Endothelial cell of umbilical vein (primary cell): ENCODE data around the gene LDLRAD4. TPM values are rescaled to one million over a fixed set of nuclear protein-coding genes. Genes with fewer than 3 reads are reported as not detected.

ENCODE experiments used
- BruUV-seq: library from RNA; stranded (reverse); fragments of 400-500 nt; replicated peaks from 2 replicates; lab custom pipeline; 2021; lab: Mats Ljungman, UMichigan
- CTCF ChIA-PET: fragments of 300-600, 350-600 bp; sonication (Branson Sonifier 250); formaldehyde crosslinking; loops from one replicate; lab custom pipeline; 2021; ENCODE audit warnings: antibody characterized with exemption, inconsistent platforms; lab: Charles Lee
- POLR2A ChIA-PET: fragments of 300-600, 350-600 bp; sonication (Branson Sonifier 250); formaldehyde crosslinking; loops from one replicate; lab custom pipeline; 2021; ENCODE audit warnings: antibody characterized with exemption, inconsistent platforms; lab: Charles Lee
- DNase-seq: peaks from one replicate; pipeline ENCODE4 v3.0.0-alpha.2; 2011; ENCODE audit warnings: low read depth, low spot score
- FAIRE-seq: peaks from 2 replicates; lab custom pipeline; 2011; peaks lifted over from hg19 to GRCh38; lab: Jason Lieb, UNC
- H2AFZ ChIP-seq: 2 replicates; pipeline ENCODE4 v1.6.0; 2012; ENCODE audit warnings: low read depth, low read length, control low read depth, inconsistent platforms
- H3K27ac ChIP-seq: 2 replicates; pipeline ENCODE4 v1.5.1; 2011; ENCODE audit warnings: low read depth, mild to moderate bottlenecking, control low read depth, low read length, moderate library complexity; ENCODE audit not compliant: insufficient read depth
- H3K27me3 ChIP-seq, 2 experiments: 2 replicates each; pipeline versions ENCODE4 v1.6.0 to v1.6.1; 2011; ENCODE audit warnings: low read length in 2 of 2, mixed read lengths in 1 of 2; ENCODE audit not compliant: control insufficient read depth in 2 of 2, insufficient read depth in 2 of 2
- H3K36me3 ChIP-seq, 2 experiments: 2 replicates in 1 of 2; 3 replicates in 1 of 2; pipeline ENCODE4 v1.5.1; 2011; ENCODE audit warnings: low read length in 2 of 2, mild to moderate bottlenecking in 1 of 2, moderate library complexity in 1 of 2; ENCODE audit not compliant: control insufficient read depth in 2 of 2, insufficient read depth in 2 of 2; ENCODE audit errors: extremely low read depth in 1 of 2
- H3K4me1 ChIP-seq: 3 replicates; pipeline ENCODE4 v1.5.1; 2011; ENCODE audit warnings: mild to moderate bottlenecking, low read length; ENCODE audit not compliant: control insufficient read depth, insufficient read depth; ENCODE audit errors: extremely low read depth
- H3K4me2 ChIP-seq: 2 replicates; pipeline ENCODE4 v1.6.1; 2011; ENCODE audit warnings: low read length, control low read depth, mixed read lengths; ENCODE audit not compliant: insufficient read depth
- H3K4me3 ChIP-seq, 3 experiments: fragments of 200-600 bp in 1 of 3; sonication (generic), shearing (Covaris generic) in 1 of 3; replicated peaks in 1 of 3; 2 replicates each; pipeline ENCODE4 v1.5.1; 2011 to 2016; ENCODE audit warnings: control low read depth in 3 of 3, low read length in 3 of 3, mild to moderate bottlenecking in 2 of 3, inconsistent platforms in 1 of 3, low read depth in 1 of 3, moderate library complexity in 1 of 3; ENCODE audit not compliant: insufficient read depth in 1 of 3
- H3K79me2 ChIP-seq: 2 replicates; pipeline ENCODE4 v1.6.0; 2012; ENCODE audit warnings: low read length, inconsistent platforms; ENCODE audit not compliant: control insufficient read depth, insufficient read depth
- H3K9ac ChIP-seq: replicated peaks from 2 replicates; pipeline ENCODE3; 2011; ENCODE audit warnings: low read length, control low read depth; ENCODE audit not compliant: insufficient read depth; ENCODE audit errors: extremely low read depth
- H3K9me1 ChIP-seq: replicated peaks from 3 replicates; pipeline ENCODE4 v1.6.0; 2011; ENCODE audit warnings: mild to moderate bottlenecking, low read length; ENCODE audit not compliant: control insufficient read depth, insufficient read depth; ENCODE audit errors: extremely low read depth
- H3K9me3 ChIP-seq: replicated peaks from 2 replicates; pipeline ENCODE4 v1.5.1; 2012; ENCODE audit warnings: low read length, inconsistent platforms; ENCODE audit not compliant: control insufficient read depth, insufficient read depth
- H4K20me1 ChIP-seq: replicated peaks from 2 replicates; pipeline ENCODE3; 2011; ENCODE audit warnings: mild to moderate bottlenecking, low read length; ENCODE audit not compliant: control insufficient read depth, insufficient read depth; ENCODE audit errors: extremely low read depth
- EZH2 ChIP-seq: IDR thresholded peaks from 2 replicates; pipeline ENCODE4 v1.6.1; 2012; ENCODE audit warnings: borderline replicate concordance, low read depth, mild to moderate bottlenecking, moderate library complexity, low read length, inconsistent platforms; ENCODE audit not compliant: severe bottlenecking
- FOS ChIP-seq: IDR thresholded peaks from 2 replicates; pipeline ENCODE4 v1.6.1; 2011; ENCODE audit warnings: mild to moderate bottlenecking, low read length, moderate library complexity, borderline replicate concordance; ENCODE audit not compliant: insufficient read depth
- GATA2 ChIP-seq: IDR thresholded peaks from 2 replicates; pipeline ENCODE4 v1.7.0; 2011; ENCODE audit warnings: low read depth, mild to moderate bottlenecking, moderate library complexity, mixed read lengths, low read length; ENCODE audit not compliant: insufficient read length, insufficient read depth
- JUN ChIP-seq: IDR thresholded peaks from 2 replicates; pipeline ENCODE4 v1.6.1; 2011; ENCODE audit warnings: borderline replicate concordance, low read depth; ENCODE audit not compliant: insufficient read length, insufficient read depth
- MYC ChIP-seq: IDR thresholded peaks from one replicate; pipeline ENCODE4 v1.6.1; 2011; ENCODE audit warnings: mild to moderate bottlenecking, low read depth, low read length
- POLR2A ChIP-seq: IDR thresholded peaks from 2 replicates; pipeline ENCODE4 v1.6.1; 2012; ENCODE audit warnings: low read depth, mild to moderate bottlenecking, control low read depth, low read length
- POLR2AphosphoS5 ChIP-seq: IDR thresholded peaks from 2 replicates; pipeline ENCODE4 v1.6.1; 2012; ENCODE audit warnings: low read depth, mild to moderate bottlenecking, control low read depth, low read length, moderate library complexity; ENCODE audit not compliant: insufficient read depth
- dilution Hi-C: fragments of 300-500 bp; cut with MboI; formaldehyde crosslinking; loops from one replicate; pipeline ENCODE4 v1.15.0; 2019; ENCODE audit warnings: low sequenced_read_pairs; ENCODE audit not compliant: extremely low pct_ligation_motif_present
- intact Hi-C: fragments of 100-400 bp; cut with micrococcal nuclease; formaldehyde crosslinking; loops from one replicate; pipeline ENCODE4 v1.10.0; 2022
- polyA plus RNA-seq, 4 experiments: library from polyadenylated mRNA; depleted of rRNA in 3 of 4; stranded (reverse) in 3 of 4; unstranded in 1 of 4; fragments of >200 nt; gene quantifications; 2 replicates each; pipeline versions ENCODE4 v1.2.1 to v1.2.3, GENCODE V29; 2011 to 2012; ENCODE audit warnings: missing spikeins in 1 of 4
- total RNA-seq: library from RNA; stranded (reverse); gene quantifications from 2 replicates; pipeline ENCODE4 v1.2.3, GENCODE V29; 2021
- TF ChIP-seq, protein P1 (sequence below), 2 donors: IDR thresholded peaks; 1 replicate in 1 of 2; 2 replicates in 1 of 2; pipeline ENCODE4 v1.5.1; 2011; ENCODE audit warnings: low read length in 2 of 2, mild to moderate bottlenecking in 2 of 2, moderate library complexity in 2 of 2, control low read depth in 1 of 2, inconsistent platforms in 1 of 2, low read depth in 1 of 2; ENCODE audit not compliant: insufficient read depth in 1 of 2; ENCODE audit errors: extremely low read depth in 1 of 2
- TF ChIP-seq, protein P2 (sequence below): IDR thresholded peaks from 2 replicates; pipeline ENCODE4 v1.6.1; 2011; ENCODE audit not compliant: insufficient read depth, insufficient read length

The LDLRAD4 gene
- total and polyA plus RNA-seq, 2 donors (not counting 3 experiments of a cell fraction or from before 2014, with no cell fraction given) = 5.2 to 6.5 TPM

DNA sequence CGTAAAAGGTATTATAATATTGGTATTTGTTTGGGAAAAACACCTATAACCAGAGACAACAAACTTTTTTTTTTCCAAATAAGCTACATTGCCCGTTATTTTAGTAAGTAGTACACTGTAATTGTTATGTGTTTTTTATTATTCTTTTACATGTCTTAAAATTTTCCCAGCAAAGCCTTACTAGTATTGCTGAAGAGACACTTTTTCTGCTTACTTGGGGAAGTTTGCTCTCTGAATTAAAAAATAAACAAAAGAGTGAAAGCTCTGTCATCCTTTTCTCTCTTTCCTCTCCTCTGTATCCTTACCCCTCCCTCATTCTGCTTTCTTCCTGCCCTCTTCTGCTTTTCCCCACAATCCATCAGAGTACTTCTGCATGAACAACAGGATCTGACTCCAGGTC lies 25.6 kb upstream of the LDLRAD4 start:
- no peaks in the 10 kb centered on the region for H4K20me1 ChIP-seq
- ChIA-PET POLR2A (no interaction called here), CTCF (no interaction called here)
- no peak overlapping the region for H3K4me3 ChIP-seq
- no peak overlapping the region for H3K9ac ChIP-seq
- no TSS peak for BruUV-seq
- intact Hi-C loops (no loop called here), dilution Hi-C loops (no loop called here)
- no peaks in the 10 kb centered on the region for H3K79me2 ChIP-seq
- no peak overlapping the region for H3K4me2 ChIP-seq
- DNase-seq = no peak
- H2AFZ ChIP-seq = no peak overlapping the region
- H3K9me3 ChIP-seq = no peaks in the 10 kb centered on the region
- no peaks in the 10 kb centered on the region for H3K36me3 ChIP-seq
- TF ChIP-seq MYC = no peak
- TF ChIP-seq FOS = no peak
- TF ChIP-seq, protein P1, sequence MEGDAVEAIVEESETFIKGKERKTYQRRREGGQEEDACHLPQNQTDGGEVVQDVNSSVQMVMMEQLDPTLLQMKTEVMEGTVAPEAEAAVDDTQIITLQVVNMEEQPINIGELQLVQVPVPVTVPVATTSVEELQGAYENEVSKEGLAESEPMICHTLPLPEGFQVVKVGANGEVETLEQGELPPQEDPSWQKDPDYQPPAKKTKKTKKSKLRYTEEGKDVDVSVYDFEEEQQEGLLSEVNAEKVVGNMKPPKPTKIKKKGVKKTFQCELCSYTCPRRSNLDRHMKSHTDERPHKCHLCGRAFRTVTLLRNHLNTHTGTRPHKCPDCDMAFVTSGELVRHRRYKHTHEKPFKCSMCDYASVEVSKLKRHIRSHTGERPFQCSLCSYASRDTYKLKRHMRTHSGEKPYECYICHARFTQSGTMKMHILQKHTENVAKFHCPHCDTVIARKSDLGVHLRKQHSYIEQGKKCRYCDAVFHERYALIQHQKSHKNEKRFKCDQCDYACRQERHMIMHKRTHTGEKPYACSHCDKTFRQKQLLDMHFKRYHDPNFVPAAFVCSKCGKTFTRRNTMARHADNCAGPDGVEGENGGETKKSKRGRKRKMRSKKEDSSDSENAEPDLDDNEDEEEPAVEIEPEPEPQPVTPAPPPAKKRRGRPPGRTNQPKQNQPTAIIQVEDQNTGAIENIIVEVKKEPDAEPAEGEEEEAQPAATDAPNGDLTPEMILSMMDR (IDR thresholded peaks at IDR 0.05; ENCODE audit: extremely low read depth in 1 of 2, insufficient read depth in 1 of 2, low read depth in 1 of 2, low read length in 2 of 2) = no peak
- TF ChIP-seq GATA2 = no peak
- no peak for TF ChIP-seq POLR2A
- TF ChIP-seq EZH2 = no peak
- no peak for TF ChIP-seq POLR2AphosphoS5
- no peak for TF ChIP-seq JUN
- TF ChIP-seq, protein P2, sequence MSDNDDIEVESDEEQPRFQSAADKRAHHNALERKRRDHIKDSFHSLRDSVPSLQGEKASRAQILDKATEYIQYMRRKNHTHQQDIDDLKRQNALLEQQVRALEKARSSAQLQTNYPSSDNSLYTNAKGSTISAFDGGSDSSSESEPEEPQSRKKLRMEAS = no peak
- H3K27me3 ChIP-seq = peaks cover 2 to 4% of the 10 kb centered on the region in 2 experiments
- no peaks in the 10 kb centered on the region for H3K9me1 ChIP-seq
- no peaks in the 10 kb centered on the region for H3K4me1 ChIP-seq
- no peak for FAIRE-seq
- H3K27ac ChIP-seq = no peak overlapping the region
